ENCODE measurements around the gene USP7. TPM values are rescaled to one million over a fixed set of nuclear protein-coding genes. Genes with fewer than 3 reads are reported as not detected.

Gene USP7
- total and polyA plus RNA-seq, 10 of the 15 experiments (the other 5 are each of a cell fraction or from before 2014, with no cell fraction given) = 16.2 to 133 (median 60.5) TPM

DNA sequence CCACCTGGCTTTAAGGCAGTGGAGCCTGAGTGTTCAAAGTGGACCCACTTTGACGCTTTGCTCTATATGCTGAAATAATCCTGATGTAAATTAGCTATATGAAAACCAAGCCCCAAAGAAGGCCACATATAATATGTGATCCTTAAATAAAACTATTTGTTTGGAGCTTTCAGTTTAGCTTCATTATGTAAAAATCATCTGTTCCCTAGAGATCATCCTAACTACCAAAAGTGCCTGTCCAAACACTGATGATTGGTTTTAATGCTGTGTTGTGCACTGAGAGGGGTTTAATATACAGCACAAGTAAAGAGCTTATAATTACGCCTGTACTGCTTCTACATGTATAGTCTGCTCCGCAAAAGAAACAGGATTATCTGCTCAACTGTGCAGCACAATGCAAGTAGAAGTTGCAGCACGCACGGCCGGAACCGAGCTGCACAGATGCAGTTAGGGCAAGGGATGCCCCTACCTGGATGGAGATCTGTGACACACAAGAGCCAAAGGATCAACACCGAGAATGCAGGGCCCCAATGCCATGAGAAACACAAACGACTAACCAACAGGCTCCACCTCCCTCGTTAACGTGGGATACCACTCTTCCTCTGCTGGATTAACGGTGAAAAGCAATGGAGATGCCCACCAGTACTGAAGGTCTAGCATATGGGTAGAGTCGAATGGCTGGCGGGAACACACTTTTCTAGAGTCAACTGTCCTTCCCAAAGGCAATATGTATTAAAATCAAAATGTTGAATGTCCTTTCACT, 20.5 kb downstream of the USP7 start:
- peak overlapping the region; percentile 30 for H3K27ac ChIP-seq (ENCODE audit: control insufficient read depth, insufficient read depth)
- H3K36me3 ChIP-seq (ENCODE audit: control insufficient read depth in 2 of 2, insufficient read depth in 2 of 2, low read length in 1 of 2) = peaks cover 5 to 7% of the 10 kb centered on the region in 2 experiments; a peak in 3 of 4 replicates
- in situ Hi-C loops (cut with MboI) (loop anchor here (5.0 kb wide), 1 partner anchor 189 kb away; no protein-coding TSS in a partner anchor), intact Hi-C loops (cut with micrococcal nuclease; ENCODE audit: unreplicated experiment) (no loop called here)
- H4K20me1 ChIP-seq (ENCODE audit: control insufficient read depth, insufficient read depth) = peaks cover 26% of the 10 kb centered on the region
- no peaks in the 10 kb centered on the region for H3K27me3 ChIP-seq (replicated peaks in 1 of 2; ENCODE audit: control insufficient read depth in 2 of 2, insufficient read depth in 2 of 2, low read length in 1 of 2)
- ATAC-seq (no peak), DNase-seq (ENCODE audit: low read depth, low spot score) (no peak), FAIRE-seq (no peak)
- ChIA-PET POLR2A (interaction anchor here (1.0 to 1.1 kb wide), 3 partner anchors 8 to 79 kb away, joined by 3 read pairs; no protein-coding TSS in a partner anchor), CTCF (interaction anchor here (0.8 to 1.9 kb wide), 10 partner anchors 17 to 1572 kb away, joined by 3 to 9 read pairs (median 4); no protein-coding TSS in a partner anchor), SMC1A (ENCODE audit: uncharacterized antibody, unreplicated experiment) (interaction anchor here (0.7 to 1.6 kb wide), 6 partner anchors 9 to 52 kb away, joined by 3 to 6 read pairs (median 3); no protein-coding TSS in a partner anchor), RAD21 (ENCODE audit: unreplicated experiment) (interaction anchor here (0.7 to 1.5 kb wide), 3 partner anchors 52 to 191 kb away, joined by 3 to 4 read pairs (median 3); partner anchors contain the start of gene CARHSP1)
- H3K4me1 ChIP-seq (ENCODE audit: control insufficient read depth, insufficient read depth, low read length) = peaks cover 68% of the 10 kb centered on the region
- no TSS peak for BruUV-seq (replicated peaks)
- H3K4me2 ChIP-seq (ENCODE audit: control insufficient read depth, insufficient read depth) = peak overlapping the region; percentile 86
- no peak overlapping the region for H3K9ac ChIP-seq (ENCODE audit: control insufficient read depth, insufficient read depth, low read length)
- no peak for TF ChIP-seq NFYA (IDR thresholded peaks at IDR 0.05; ENCODE audit: borderline replicate concordance, low read depth, low read length)
- TF ChIP-seq TBL1XR1 (IDR thresholded peaks at IDR 0.05; ENCODE audit: low read depth, low read length) = no peak
- TF ChIP-seq NFYB (IDR thresholded peaks at IDR 0.05; ENCODE audit: insufficient read depth, low read depth, low read length) = no peak
- TF ChIP-seq STAT1 (conservative IDR thresholded peaks at IDR 0.05) = no peak
- no peak for TF ChIP-seq SPI1 (IDR thresholded peaks at IDR 0.05; ENCODE audit: borderline replicate concordance, insufficient read depth, low read depth, low read length)
- TF ChIP-seq, protein P1, sequence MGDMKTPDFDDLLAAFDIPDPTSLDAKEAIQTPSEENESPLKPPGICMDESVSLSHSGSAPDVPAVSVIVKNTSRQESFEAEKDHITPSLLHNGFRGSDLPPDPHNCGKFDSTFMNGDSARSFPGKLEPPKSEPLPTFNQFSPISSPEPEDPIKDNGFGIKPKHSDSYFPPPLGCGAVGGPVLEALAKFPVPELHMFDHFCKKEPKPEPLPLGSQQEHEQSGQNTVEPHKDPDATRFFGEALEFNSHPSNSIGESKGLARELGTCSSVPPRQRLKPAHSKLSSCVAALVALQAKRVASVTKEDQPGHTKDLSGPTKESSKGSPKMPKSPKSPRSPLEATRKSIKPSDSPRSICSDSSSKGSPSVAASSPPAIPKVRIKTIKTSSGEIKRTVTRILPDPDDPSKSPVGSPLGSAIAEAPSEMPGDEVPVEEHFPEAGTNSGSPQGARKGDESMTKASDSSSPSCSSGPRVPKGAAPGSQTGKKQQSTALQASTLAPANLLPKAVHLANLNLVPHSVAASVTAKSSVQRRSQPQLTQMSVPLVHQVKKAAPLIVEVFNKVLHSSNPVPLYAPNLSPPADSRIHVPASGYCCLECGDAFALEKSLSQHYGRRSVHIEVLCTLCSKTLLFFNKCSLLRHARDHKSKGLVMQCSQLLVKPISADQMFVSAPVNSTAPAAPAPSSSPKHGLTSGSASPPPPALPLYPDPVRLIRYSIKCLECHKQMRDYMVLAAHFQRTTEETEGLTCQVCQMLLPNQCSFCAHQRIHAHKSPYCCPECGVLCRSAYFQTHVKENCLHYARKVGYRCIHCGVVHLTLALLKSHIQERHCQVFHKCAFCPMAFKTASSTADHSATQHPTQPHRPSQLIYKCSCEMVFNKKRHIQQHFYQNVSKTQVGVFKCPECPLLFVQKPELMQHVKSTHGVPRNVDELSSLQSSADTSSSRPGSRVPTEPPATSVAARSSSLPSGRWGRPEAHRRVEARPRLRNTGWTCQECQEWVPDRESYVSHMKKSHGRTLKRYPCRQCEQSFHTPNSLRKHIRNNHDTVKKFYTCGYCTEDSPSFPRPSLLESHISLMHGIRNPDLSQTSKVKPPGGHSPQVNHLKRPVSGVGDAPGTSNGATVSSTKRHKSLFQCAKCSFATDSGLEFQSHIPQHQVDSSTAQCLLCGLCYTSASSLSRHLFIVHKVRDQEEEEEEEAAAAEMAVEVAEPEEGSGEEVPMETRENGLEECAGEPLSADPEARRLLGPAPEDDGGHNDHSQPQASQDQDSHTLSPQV (IDR thresholded peaks at IDR 0.05) = no peak
- TF ChIP-seq TCF12 (IDR thresholded peaks at IDR 0.05; ENCODE audit: low read depth, low read length) = no peak
- TF ChIP-seq RBBP5 (conservative IDR thresholded peaks at IDR 0.05) = no peak
- TF ChIP-seq CHD4 (IDR thresholded peaks at IDR 0.05) = no peak
- no peak for TF ChIP-seq ZSCAN29 (IDR thresholded peaks at IDR 0.05)
- no peak for TF ChIP-seq ZNF217 (IDR thresholded peaks at IDR 0.05)
- no peak for TF ChIP-seq CBX5 (IDR thresholded peaks at IDR 0.05; ENCODE audit: low read depth)
- TF ChIP-seq, protein P2, sequence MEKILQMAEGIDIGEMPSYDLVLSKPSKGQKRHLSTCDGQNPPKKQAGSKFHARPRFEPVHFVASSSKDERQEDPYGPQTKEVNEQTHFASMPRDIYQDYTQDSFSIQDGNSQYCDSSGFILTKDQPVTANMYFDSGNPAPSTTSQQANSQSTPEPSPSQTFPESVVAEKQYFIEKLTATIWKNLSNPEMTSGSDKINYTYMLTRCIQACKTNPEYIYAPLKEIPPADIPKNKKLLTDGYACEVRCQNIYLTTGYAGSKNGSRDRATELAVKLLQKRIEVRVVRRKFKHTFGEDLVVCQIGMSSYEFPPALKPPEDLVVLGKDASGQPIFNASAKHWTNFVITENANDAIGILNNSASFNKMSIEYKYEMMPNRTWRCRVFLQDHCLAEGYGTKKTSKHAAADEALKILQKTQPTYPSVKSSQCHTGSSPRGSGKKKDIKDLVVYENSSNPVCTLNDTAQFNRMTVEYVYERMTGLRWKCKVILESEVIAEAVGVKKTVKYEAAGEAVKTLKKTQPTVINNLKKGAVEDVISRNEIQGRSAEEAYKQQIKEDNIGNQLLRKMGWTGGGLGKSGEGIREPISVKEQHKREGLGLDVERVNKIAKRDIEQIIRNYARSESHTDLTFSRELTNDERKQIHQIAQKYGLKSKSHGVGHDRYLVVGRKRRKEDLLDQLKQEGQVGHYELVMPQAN (conservative IDR thresholded peaks at IDR 0.05) = no peak
- no peak for TF ChIP-seq SUZ12 (IDR thresholded peaks at IDR 0.05; ENCODE audit: unreplicated experiment)
- no peak for TF ChIP-seq RELA (IDR thresholded peaks at IDR 0.05; ENCODE audit: borderline replicate concordance, partially characterized antibody)
- H3K4me3 ChIP-seq = peak overlapping the region; percentile 32; the same call in 1 of the 2 replicates
- no peak overlapping the region for H2AFZ ChIP-seq (ENCODE audit: control insufficient read depth, low read depth, low read length)
- H3K9me3 ChIP-seq (replicated peaks; ENCODE audit: control insufficient read depth, insufficient read depth, low read length) = no peaks in the 10 kb centered on the region
- H3K79me2 ChIP-seq (ENCODE audit: control insufficient read depth, insufficient read depth, low read length) = peaks cover 98% of the 10 kb centered on the region
- 40% methylated on average over 14 of the region's 14 CpGs for WGBS (ENCODE audit: insufficient coverage, insufficient replicate concordance, low lambda C conversion rate, missing lambda C conversion rate)

Data from GM12878 (cell line).